GM23248 (cell line): Measurements from ENCODE around the gene DYRK1B. TPM values are rescaled to one million over a fixed set of nuclear protein-coding genes. Genes with fewer than 3 reads are reported as not detected.

Experiments
- DNase-seq: peaks from one replicate; pipeline ENCODE4 v3.0.0-alpha.2; 2015
- H2AFZ ChIP-seq: fragments of 200-600 bp; sonication (generic); 2 replicates; pipeline ENCODE4 v1.6.1; 2016; ENCODE audit warnings: antibody characterized with exemption
- H3F3A ChIP-seq: fragments of 200-600 bp; sonication (generic); 2 replicates; pipeline ENCODE4 v1.6.1; 2016; ENCODE audit warnings: mild to moderate bottlenecking, antibody characterized with exemption, mixed run types; ENCODE audit not compliant: insufficient read depth
- H3K27ac ChIP-seq: fragments of 200-600 bp; sonication (generic); 2 replicates; pipeline ENCODE4 v1.5.1; 2016; ENCODE audit warnings: mild to moderate bottlenecking
- H3K27me3 ChIP-seq: fragments of 200-600 bp; sonication (generic); replicated peaks from 2 replicates; pipeline ENCODE4 v1.6.1; 2016; ENCODE audit warnings: mild to moderate bottlenecking; ENCODE audit not compliant: insufficient read depth
- H3K36me3 ChIP-seq: fragments of 200-600 bp; sonication (generic); 2 replicates; pipeline ENCODE4 v1.6.1; 2016; ENCODE audit warnings: low read depth, mild to moderate bottlenecking
- H3K4me1 ChIP-seq: fragments of 200-600 bp; sonication (generic); 2 replicates; pipeline ENCODE4 v1.6.1; 2016; ENCODE audit warnings: mild to moderate bottlenecking; ENCODE audit not compliant: insufficient read depth
- H3K4me2 ChIP-seq: fragments of 200-600 bp; sonication (generic); one replicate; pipeline ENCODE4 v1.6.1; 2016; ENCODE audit warnings: mild to moderate bottlenecking; ENCODE audit not compliant: unreplicated experiment
- H3K4me3 ChIP-seq: fragments of 200-600 bp; sonication (generic); 2 replicates; pipeline ENCODE4 v1.5.1; 2016; ENCODE audit warnings: mild to moderate bottlenecking
- H3K79me2 ChIP-seq: fragments of 200-600 bp; sonication (generic); 2 replicates; pipeline ENCODE4 v1.6.1; 2016; ENCODE audit warnings: mild to moderate bottlenecking; ENCODE audit not compliant: insufficient read depth
- H3K9ac ChIP-seq: fragments of 200-600 bp; sonication (generic); 2 replicates; pipeline ENCODE4 v1.6.1; 2016; ENCODE audit warnings: mild to moderate bottlenecking
- H3K9me2 ChIP-seq: fragments of 200-600 bp; sonication (generic); 2 replicates; pipeline ENCODE4 v1.6.1; 2016; ENCODE audit warnings: mixed run types, mild to moderate bottlenecking, moderate library complexity; ENCODE audit not compliant: insufficient read depth
- H3K9me3 ChIP-seq: fragments of 200-600 bp; sonication (generic); one replicate; pipeline ENCODE4 v1.6.1; 2017; ENCODE audit warnings: low read depth
- H4K20me1 ChIP-seq: fragments of 200-600 bp; sonication (generic); 2 replicates; pipeline ENCODE4 v1.6.0; 2016; ENCODE audit not compliant: insufficient read depth
- EZH2 ChIP-seq: fragments of 200-600 bp; sonication (generic); IDR thresholded peaks from 2 replicates; pipeline ENCODE4 v1.6.1; 2018; ENCODE audit warnings: antibody characterized with exemption, mild to moderate bottlenecking; ENCODE audit not compliant: insufficient read depth, poor library complexity, severe bottlenecking
- EZH2phosphoT487 ChIP-seq: fragments of 200-600 bp; sonication (generic); IDR thresholded peaks from 2 replicates; pipeline ENCODE4 v1.6.1; 2018; ENCODE audit warnings: antibody characterized with exemption, moderate library complexity, mild to moderate bottlenecking, low read depth; ENCODE audit not compliant: insufficient read depth
- WGBS, 2 experiments: methylation state at CpG; one replicate each; pipeline ENCODE4 v1.1.6; 2015 to 2017; ENCODE audit warnings: low lambda C conversion rate in 2 of 2, low coverage in 1 of 2; ENCODE audit errors: missing lambda C conversion rate in 2 of 2; 5-methylcytosine and 5-hydroxymethylcytosine counted together
- in situ Hi-C: fragments of 300-500 bp; cut with MboI; formaldehyde crosslinking; loops from 2 replicates; pipeline ENCODE4 v1.15.0; 2020
- polyA plus RNA-seq: library from polyadenylated mRNA; unstranded; fragments of >200 nt; fragmentation: Nextera tagmentation; extraction: Ambion mirVana; gene quantifications from 2 replicates; pipeline ENCODE4 v1.2.1, GENCODE V29; 2016
- total RNA-seq: library from RNA; depleted of rRNA; stranded (reverse); fragments of >200 nt; shearing (Covaris generic); gene quantifications from 2 replicates; pipeline ENCODE4 v1.2.3, GENCODE V29; 2014

The DYRK1B gene
- total and polyA plus RNA-seq, 2 experiments from 2014 or later = 11.1 to 14.9 TPM

DNA sequence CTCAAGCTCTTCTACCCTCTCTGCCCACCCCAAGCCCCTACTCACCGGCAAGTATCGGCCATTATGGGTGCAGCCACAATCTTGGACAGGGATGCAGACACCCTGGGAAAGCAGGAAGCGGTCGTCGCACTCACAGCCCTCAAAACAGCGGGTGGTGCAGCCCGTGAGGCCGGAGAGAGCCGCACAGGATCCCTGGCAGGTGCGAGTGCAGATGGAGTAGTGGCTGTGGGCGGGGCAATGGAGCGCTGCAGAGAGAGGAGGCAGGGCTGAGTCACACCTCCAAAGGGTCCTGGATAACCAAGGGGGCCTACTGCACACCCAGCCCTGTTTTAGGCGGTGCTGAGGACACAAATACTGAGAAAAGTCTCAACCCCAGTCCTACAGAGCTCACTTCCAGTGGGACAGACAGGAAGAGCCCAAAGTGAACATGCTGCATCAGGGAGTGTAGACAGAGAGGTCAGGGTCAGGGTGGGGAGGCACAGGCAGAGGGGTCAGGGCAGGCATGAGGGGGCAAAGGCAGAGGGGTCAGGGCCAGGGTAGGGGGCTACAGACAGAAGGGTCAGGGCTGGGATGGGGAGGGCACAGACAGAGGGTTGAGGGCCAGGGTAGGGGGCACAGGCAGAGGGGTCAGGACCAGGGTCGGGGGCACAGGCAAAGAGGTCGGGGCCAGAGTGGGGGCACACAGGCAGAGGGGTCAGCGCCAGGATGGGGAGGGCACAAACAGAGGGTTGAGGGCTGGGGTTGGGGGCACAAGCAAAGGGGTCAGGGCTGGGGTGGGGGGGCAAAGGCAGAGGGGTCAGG, 36.4 kb upstream of the DYRK1B start:
- 9 to 18% methylated on average over 13 to 16 of the region's 16 CpGs for WGBS, 2 experiments
- no peak for TF ChIP-seq EZH2
- TF ChIP-seq EZH2phosphoT487 = no peak

DNA sequence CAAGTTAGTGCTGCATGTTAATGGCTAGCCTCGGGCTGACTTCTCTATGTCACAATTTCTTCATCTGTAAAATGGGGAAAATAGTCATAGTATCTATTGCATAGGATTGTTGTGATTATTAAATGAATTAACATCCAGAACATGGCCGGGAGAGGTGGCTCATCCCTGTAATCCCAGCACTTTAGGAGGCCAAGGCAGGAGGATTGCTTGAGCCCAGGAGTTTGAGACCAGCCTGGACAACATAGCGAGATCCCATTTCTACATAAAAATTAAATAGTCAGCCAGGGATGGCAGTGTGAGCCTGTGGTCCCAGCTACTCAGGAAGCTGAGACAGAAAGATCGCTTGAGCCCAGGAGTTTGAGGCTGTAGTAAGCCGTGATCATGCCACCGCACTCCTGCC, 34.0 kb upstream of the DYRK1B start:
- no peak overlapping the region for H3K9ac ChIP-seq
- no peak for DNase-seq
- no peak overlapping the region for H2AFZ ChIP-seq
- no peaks in the 10 kb centered on the region for H3K36me3 ChIP-seq
- no peaks in the 10 kb centered on the region for H3K9me2 ChIP-seq
- no peak overlapping the region for H3K4me3 ChIP-seq
- no peaks in the 10 kb centered on the region for H4K20me1 ChIP-seq
- H3K9me3 ChIP-seq = no peaks in the 10 kb centered on the region
- no peaks in the 10 kb centered on the region for H3K79me2 ChIP-seq
- TF ChIP-seq EZH2 (no peak), EZH2phosphoT487 (no peak)
- no peaks in the 10 kb centered on the region; the same call in 1 of the 2 replicates for H3K27me3 ChIP-seq
- 62 to 65% methylated on average over 6 of the region's 6 CpGs for WGBS, 2 experiments
- no peaks in the 10 kb centered on the region for H3F3A ChIP-seq
- in situ Hi-C loops = no loop called here
- no peak overlapping the region for H3K4me2 ChIP-seq
- H3K4me1 ChIP-seq = no peaks in the 10 kb centered on the region
- H3K27ac ChIP-seq = no peak overlapping the region

More for the DNA sequence above, 36.4 kb upstream of the DYRK1B start:
- no peak overlapping the region for H2AFZ ChIP-seq
- no peaks in the 10 kb centered on the region for H4K20me1 ChIP-seq
- H3K4me1 ChIP-seq = no peaks in the 10 kb centered on the region
- no peaks in the 10 kb centered on the region for H3F3A ChIP-seq
- H3K27ac ChIP-seq = no peak overlapping the region
- H3K9ac ChIP-seq = no peak overlapping the region
- no peak for DNase-seq
- H3K4me2 ChIP-seq = no peak overlapping the region
- H3K9me3 ChIP-seq = no peaks in the 10 kb centered on the region
- no peaks in the 10 kb centered on the region for H3K9me2 ChIP-seq
- no peaks in the 10 kb centered on the region; the same call in 1 of the 2 replicates for H3K27me3 ChIP-seq
- no peaks in the 10 kb centered on the region for H3K79me2 ChIP-seq
- no peaks in the 10 kb centered on the region for H3K36me3 ChIP-seq
- in situ Hi-C loops = no loop called here
- no peak overlapping the region for H3K4me3 ChIP-seq

DNA sequence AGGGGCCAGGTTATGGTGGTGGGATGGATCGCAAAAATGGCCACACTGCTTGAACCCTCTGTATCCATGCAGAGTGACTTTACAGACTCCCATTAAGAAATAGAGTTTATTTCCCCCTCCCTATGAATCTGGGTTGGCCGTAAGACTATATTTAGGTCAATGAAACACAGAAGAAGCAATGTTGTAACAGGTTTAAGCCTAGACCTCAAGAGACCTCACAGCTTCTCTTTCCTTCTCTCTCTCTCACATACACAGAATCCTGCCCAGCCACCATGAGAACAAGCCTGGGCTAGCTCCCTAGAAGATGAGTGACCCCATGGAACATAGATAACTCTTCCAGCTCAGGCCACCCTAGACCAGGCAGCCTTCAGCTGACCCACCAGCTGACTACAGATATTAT, 33.2 kb upstream of the DYRK1B start:
- no peaks in the 10 kb centered on the region for H3K79me2 ChIP-seq
- no peak overlapping the region for H3K27ac ChIP-seq
- no peaks in the 10 kb centered on the region for H3F3A ChIP-seq
- WGBS, 2 experiments = 74 to 87% methylated on average over 2 of the region's 2 CpGs
- no peak overlapping the region for H3K9ac ChIP-seq
- no peaks in the 10 kb centered on the region for H3K9me3 ChIP-seq
- DNase-seq = no peak
- no peaks in the 10 kb centered on the region; the same call in 1 of the 2 replicates for H3K27me3 ChIP-seq
- no peaks in the 10 kb centered on the region for H3K9me2 ChIP-seq
- no peaks in the 10 kb centered on the region for H3K4me1 ChIP-seq
- H2AFZ ChIP-seq = no peak overlapping the region
- in situ Hi-C loops = no loop called here
- H3K4me3 ChIP-seq = no peak overlapping the region
- H3K36me3 ChIP-seq = no peaks in the 10 kb centered on the region
- H4K20me1 ChIP-seq = no peaks in the 10 kb centered on the region
- TF ChIP-seq EZH2phosphoT487 = no peak
- H3K4me2 ChIP-seq = no peak overlapping the region

DNA sequence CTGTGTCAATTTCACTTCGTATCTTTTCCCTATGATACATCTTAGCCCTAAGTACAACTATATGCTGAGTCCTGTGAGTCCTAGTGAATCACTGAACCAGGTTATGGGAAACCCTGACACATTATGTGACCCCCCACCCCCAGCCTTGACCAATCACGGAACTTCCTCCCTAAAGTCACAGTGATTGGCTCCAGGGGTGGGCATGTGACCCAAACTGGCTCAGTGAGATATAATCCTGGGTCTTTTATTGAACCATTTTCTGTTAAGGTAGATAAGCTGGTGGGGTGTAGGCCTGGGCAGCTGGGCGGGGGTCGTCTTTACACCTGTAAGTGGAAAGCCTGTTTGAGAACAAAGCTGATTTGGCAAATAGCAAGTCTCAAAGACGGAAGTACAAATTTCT, 32.0 kb upstream of the DYRK1B start:
- Histone ChIP-seq H2AFZ (no peak overlapping the region), H3K79me2 (no peaks in the 10 kb centered on the region), H4K20me1 (no peaks in the 10 kb centered on the region), H3F3A (no peaks in the 10 kb centered on the region), H3K4me2 (no peak overlapping the region), H3K4me3 (no peak overlapping the region), H3K27me3 (no peaks in the 10 kb centered on the region; the same call in 1 of the 2 replicates), H3K9ac (no peak overlapping the region), H3K36me3 (no peaks in the 10 kb centered on the region), H3K27ac (no peak overlapping the region), H3K9me3 (no peaks in the 10 kb centered on the region), H3K9me2 (no peaks in the 10 kb centered on the region), H3K4me1 (no peaks in the 10 kb centered on the region)
- TF ChIP-seq EZH2 (no peak), EZH2phosphoT487 (no peak)
- no peak for DNase-seq
- 57 to 64% methylated on average over 5 of the region's 5 CpGs for WGBS, 2 experiments
- in situ Hi-C loops = no loop called here
